Measurements from ENCODE around the gene SEC16A.
"Not testable (repeated sequence)": the region's sequence is repeated elsewhere in the genome, so short reads cannot be mapped to it uniquely, and the experiment has no call there.

Gene SEC16A

DNA sequence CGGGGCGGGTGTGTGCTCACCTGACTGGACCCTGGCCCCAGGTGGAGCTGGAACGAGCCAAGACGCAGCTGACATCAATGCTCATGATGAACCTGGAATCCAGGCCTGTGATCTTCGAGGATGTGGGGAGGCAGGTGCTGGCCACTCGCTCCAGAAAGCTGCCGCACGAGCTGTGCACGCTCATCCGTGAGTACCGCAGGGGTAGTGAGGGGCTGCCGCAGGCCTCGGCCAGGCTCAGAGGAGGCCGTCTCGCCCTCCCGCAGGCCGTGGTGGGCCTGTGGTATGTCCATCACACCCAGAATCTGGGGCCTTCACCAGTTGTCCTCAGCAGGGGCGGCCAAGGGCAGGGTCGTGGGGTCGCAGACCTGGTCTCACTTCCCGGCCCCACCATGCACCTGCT lies 61.0 kb downstream of the SEC16A start:
- DNase-seq: no peak

DNA sequence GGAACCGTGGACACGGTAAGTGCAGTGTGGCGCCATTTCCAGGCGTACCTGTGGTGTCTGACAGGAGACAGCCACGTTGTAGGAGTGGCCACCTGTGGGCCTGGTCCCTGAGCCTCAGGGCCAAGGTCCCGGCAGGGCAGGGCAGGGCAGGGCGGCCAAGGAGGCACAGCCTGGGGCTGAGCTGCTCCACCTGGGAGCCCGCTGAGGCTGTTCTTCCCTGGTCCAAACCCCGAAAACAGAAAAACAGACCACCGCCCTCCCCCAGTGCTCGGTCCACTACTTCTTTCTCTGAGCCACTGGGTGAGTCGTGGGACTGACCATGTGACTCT lies 63.8 kb downstream of the SEC16A start:
- no peak for DNase-seq

DNA sequence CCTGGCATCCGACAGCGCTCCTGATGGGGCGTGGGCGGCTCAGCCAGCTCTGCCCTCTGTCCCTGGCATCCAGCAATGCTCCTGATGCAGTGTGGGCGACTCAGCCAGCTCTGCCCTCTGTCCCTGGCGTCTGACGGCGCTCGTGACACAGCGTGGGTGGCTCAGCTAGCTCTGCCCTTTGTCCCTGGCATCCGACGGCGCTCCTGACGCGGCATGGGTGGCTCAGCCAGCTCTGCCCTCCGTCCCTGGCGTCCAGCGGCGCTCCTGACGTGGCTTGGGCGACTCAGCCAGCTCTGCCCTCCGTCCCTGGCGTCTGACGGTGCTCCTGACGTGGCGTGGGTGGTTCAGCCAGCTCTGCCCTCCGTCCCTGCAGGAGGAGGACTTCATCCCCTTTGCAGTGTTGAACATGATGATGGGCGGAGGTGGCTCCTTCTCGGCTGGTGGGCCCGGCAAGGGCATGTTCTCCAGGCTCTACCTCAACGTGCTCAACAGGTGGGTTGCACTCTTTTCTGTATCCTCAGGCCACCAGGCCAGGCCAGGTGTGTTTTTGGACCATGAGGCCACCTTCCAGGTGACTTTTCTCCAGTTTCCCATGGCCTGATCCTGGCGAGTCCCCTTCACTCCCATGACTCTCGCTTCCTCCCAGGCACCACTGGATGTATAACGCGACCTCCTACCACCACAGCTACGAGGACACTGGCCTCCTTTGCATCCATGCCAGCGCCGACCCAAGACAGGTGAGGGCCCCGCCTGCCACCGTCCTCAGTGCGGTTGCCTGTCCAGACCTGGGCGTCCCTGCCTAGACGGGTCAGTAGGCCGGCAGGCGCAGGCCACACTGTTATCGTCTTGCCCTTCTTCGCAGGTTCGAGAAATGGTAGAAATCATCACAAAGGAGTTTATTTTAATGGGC lies 64.4 kb downstream of the SEC16A start:
- no peak for DNase-seq

DNA sequence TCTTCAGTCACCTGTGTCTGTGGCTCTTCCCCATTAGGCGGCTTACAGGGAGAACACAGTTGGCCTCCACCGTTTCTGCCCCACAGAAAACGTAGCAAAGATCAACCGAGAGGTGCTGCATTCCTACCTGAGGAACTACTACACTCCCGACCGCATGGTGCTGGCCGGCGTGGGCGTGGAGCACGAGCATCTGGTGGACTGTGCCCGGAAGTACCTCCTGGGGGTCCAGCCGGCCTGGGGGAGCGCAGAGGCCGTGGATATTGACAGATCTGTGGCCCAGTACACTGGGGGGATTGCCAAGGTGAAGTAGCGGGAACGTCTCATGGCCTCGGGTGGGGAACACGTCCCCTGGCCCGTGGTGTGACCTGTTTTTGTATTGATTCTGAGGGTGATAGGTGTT lies 65.9 kb downstream of the SEC16A start:
- DNase-seq: no peak

DNA sequence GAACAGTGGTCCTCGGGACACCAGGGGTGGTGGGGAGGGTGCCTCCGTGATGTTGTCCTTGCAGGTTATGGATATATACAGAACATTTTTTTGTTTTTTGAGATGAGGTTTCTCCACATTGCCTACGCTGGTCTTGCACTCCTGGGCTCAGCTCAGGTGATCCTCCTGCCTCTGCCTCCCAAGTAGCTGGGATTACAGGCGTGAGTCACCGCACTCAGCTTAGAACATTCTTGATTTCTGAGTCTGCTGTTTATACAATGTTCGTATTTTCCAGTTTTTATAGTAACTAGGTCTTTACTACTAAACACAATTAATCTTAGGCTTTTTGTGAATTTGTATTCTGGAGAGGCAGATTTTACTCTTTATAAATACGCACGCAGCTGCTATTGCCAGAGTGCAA lies 66.4 kb downstream of the SEC16A start:
- DNase-seq: no peak

DNA sequence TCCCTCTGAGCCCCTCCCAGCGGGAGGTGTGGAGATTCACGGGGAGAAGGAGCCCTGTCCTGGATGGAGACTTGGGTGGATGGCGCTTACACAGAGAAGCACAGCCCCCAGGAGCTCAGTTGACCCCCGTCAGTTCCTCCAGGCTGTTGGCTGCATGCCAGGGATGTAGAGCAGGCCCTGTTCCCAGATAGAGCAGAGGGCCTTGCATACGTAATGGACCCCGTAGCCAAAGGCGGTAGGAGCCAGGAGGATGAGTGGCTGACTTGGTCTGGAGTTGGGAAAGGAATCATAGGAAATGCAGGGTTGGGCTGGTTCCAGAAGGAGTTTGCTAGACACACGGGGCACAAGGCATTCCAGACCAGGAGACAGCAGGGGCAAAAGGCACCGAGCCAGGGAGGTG lies 69.9 kb downstream of the SEC16A start:
- DNase-seq: no peak

GRCh38 chr9:136411378-136411777 lies 71.5 kb downstream of the SEC16A start:
- no peak for DNase-seq

- peak; percentile 96 to 99 for DNase-seq
Observed at GRCh38 chr9:136410500-136411287, 72.1 kb downstream of the SEC16A start, which contains the start of the genes ENTR1 and PMPCA. Gene ENTR1, minus strand, starts transcription at chr9:136410614. Its CDS starts 217 bp downstream, at chr9:136410397. Gene PMPCA, plus strand, starts transcription at chr9:136410658. Its CDS starts 11 bp downstream, at chr9:136410669.

DNA sequence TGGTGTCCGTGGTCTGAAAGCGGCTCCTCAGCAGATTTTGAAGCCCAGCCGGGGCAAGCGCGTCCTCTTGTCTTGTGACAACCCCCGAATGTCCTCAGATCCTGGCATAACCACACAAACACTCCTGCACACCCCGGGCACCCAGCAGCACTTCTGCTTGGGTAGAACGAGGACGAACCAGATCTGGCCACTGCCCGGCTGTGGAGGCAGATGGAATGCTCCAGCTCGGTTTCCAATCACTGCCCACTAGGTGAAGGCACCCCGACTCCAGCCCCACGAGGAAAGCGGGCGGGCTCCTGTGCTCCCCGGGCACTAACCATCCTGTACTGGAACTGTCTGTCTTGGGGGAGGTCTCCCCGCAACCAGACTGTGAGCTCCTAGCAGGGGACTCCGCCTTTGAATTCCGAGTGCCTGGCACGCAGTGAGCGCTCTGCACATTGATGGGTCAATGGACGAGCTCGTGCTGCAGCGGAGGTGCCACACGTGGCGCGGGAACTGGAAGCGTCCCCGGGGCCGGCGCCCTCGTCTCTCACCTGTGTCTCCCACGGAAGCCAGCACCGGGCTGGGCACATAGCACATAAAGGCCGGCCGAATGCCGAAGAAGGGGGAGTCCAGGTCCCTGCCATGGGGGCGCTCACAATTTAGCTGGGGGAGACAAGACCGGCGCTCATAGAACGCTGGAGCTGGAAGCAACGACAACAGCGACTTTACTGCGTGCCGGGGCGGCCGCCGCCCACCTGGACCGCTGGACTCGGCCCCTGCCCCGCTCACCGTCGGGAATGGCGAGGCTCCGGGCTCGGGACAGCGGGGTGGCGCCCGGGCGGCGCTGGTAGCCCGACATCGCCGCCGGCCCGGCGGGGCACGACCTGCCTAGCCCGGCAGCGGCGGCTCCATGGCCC lies 73.0 kb downstream of the SEC16A start:
- peak; percentile 32 for DNase-seq

DNA sequence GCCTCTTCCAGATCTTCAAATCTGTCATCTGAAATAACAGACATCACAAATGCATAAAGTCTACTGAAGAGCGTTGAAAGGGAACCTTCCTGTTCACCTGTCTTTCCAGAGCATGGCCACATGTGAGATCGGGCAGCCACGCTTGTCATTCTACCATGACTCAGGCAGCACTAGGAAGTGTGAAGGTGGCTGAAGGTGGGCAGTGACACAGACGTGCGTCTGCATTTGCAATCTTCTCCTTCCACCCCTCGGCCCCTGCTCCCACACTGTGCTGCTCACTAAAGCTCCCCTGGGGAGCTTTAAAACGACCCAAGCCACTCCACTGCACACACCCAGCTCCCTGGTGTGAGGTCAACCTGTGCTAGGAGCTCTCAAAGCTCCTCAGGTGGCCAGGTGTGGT lies 74.9 kb downstream of the SEC16A start:
- DNase-seq: no peak

GRCh38 chr9:136407061-136407460 lies 75.8 kb downstream of the SEC16A start:
- DNase-seq: not testable (repeated sequence)

GRCh38 chr9:136405904-136406303 lies 76.9 kb downstream of the SEC16A start:
- not testable (repeated sequence) for DNase-seq

- no peak for DNase-seq
Observed at GRCh38 chr9:136405481-136405880, 77.4 kb downstream of the SEC16A start.

DNA sequence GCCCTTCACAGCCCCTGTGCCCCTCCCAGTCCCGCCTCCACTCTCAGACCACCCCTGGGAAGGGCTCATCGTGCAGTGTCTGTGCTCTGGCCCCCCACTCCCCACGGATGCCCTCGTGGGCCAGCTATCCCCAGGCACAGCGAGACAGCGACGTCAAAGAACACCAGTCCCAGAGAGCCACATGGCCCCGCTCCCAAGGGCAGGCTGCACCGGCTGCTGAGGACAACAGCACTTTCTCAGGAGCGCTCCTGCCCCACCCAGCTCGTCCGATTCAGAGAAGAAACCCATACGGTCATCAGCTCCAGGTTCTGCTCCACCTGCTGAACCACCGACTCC lies 78.1 kb downstream of the SEC16A start:
- no peak for DNase-seq

- peak; percentile 40 to 45 for DNase-seq
Observed at GRCh38 chr9:136403915-136404800, 78.7 kb downstream of the SEC16A start.

GRCh38 chr9:136403538-136403914 lies 79.3 kb downstream of the SEC16A start:
- peak; percentile 64 to 86 for DNase-seq

DNA sequence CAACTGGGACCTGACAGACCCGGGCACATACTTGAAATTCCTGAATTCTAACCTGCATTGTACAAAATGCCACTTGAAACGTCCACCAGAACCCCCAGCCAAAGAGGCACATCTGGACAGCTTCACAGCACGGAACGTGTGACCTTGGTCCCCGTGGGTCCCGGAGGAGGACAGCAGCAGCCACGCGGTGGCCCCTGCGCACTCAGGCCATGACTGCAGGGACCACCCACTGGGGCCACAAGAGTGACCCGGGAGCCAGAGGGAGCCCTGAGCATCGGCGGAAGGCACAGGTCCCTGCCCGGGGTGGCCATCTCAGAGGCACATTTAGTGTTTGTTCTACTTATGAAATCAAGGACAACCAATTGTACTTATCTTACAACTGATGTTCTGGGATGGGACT lies 80.8 kb downstream of the SEC16A start:
- no peak for DNase-seq

GRCh38 chr9:136401173-136401922 lies 81.5 kb downstream of the SEC16A start:
- DNase-seq: no peak

DNA sequence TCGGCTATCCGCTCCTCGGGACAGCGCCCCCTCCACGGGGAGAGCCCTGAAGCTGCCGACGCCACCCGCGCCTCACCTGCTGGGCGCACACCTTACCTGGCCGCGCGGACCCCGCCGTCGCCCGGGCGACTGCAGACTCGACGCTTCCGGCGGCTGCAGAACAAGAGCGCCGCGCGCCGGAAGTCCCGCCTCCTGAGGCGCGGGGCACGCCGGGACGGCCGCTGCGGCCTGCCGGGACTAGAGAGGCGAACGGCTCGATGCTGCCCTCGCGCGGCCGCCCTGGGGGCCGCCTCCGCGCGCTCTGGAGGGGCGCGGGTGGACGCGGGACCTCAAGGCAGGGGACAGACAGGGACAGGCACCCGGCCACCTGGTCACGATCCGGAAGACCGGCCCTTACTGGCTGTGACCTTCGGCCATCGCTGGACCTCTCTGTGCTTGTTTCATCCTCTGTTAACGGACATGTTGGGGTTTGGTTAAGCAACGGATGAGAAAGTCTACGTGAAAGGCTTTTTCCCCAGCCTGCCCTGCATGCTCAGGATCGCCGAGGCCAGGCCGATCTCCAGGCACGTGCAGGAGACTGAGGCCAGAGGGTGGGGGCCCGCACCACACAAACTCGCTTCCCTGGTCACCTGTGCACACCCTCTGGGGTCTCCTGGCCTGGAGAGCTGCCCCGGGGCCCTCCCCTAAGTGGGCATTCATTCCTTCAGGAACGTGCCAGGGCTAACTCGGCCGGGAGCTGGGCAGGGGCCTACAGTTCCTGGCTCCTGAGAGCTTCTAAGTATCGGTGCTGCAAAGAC lies 82.6 kb downstream of the SEC16A start, which contains the start of gene SNAPC4:
SNAPC4 (minus strand) TSS at position 133 of the 797 bp plus-strand sequence. CDS start 1,742 bp downstream, outside the sequence.
- DNase-seq: peak; percentile 84 to 90

All from stimulated activated CD4-positive, alpha-beta T cell treated with anti-CD3 and anti-CD28 coated beads, Interleukin-4, amount 100 ng/mL, for 4 hours (primary cell).